SK-N-SH treated with all-trans-retinoic acid at 6 μM for 48 hours (cell line): ENCODE results near the gene GCNT4.

ENCODE experiments used
- ATAC-seq: fragments of 200-7000 bp; cut with Tn5 transposase; 3 replicates; pipeline ENCODE4 v1.9.1; 2020; ENCODE audit warnings: mild to moderate bottlenecking, moderate library complexity
- ARNTL ChIP-seq: fragments of 450-650 bp; formaldehyde crosslinking; IDR thresholded peaks from 2 replicates; pipeline ENCODE4 v1.5.0; 2020; ENCODE audit warnings: low read depth, mild to moderate bottlenecking, moderate library complexity, borderline replicate concordance
- BACH2 ChIP-seq: fragments of 250-450 bp; sonication (Bioruptor Pico); IDR thresholded peaks from 2 replicates; pipeline ENCODE4 v1.9.0; 2021; ENCODE audit warnings: mild to moderate bottlenecking, borderline replicate concordance
- CREB5 ChIP-seq: fragments of 250-450 bp; sonication (Bioruptor Pico); IDR thresholded peaks from 2 replicates; pipeline ENCODE4 v1.5.1; 2020; ENCODE audit warnings: low read depth, mild to moderate bottlenecking, moderate library complexity
- CSDC2 ChIP-seq: fragments of 250-450 bp; sonication (Bioruptor Pico); IDR thresholded peaks from 2 replicates; pipeline ENCODE4 v1.5.0; 2020; ENCODE audit warnings: mild to moderate bottlenecking, moderate library complexity
- CSRNP3 ChIP-seq: fragments of 250-450 bp; sonication (Bioruptor Pico); IDR thresholded peaks from 2 replicates; pipeline ENCODE4 v1.5.1; 2021; ENCODE audit warnings: mild to moderate bottlenecking, moderate library complexity
- ESRRG ChIP-seq: fragments of 250-450 bp; sonication (Bioruptor Pico); IDR thresholded peaks from 2 replicates; pipeline ENCODE4 v1.6.1; 2021; ENCODE audit warnings: mild to moderate bottlenecking
- GLIS3 ChIP-seq: fragments of 250-450 bp; sonication (Bioruptor Pico); IDR thresholded peaks from 2 replicates; pipeline ENCODE4 v1.5.0; 2020; ENCODE audit warnings: mild to moderate bottlenecking, moderate library complexity
- ISL1 ChIP-seq: fragments of 250-450 bp; sonication (Bioruptor Pico); IDR thresholded peaks from 2 replicates; pipeline ENCODE4 v2.1.2; 2022; ENCODE audit warnings: mild to moderate bottlenecking, moderate library complexity
- OSR1 ChIP-seq: fragments of 250-450 bp; sonication (Bioruptor Pico); IDR thresholded peaks from 2 replicates; pipeline ENCODE4 v1.8.0; 2022; ENCODE audit warnings: moderate library complexity, mild to moderate bottlenecking, inconsistent platforms
- PATZ1 ChIP-seq: fragments of 250-450 bp; sonication (Bioruptor Pico); IDR thresholded peaks from 2 replicates; pipeline ENCODE4 v1.8.0; 2020; ENCODE audit warnings: mild to moderate bottlenecking, moderate library complexity, borderline replicate concordance
- POU6F1 ChIP-seq: fragments of 250-450 bp; sonication (Bioruptor Pico); IDR thresholded peaks from 2 replicates; pipeline ENCODE4 v1.8.0; 2021; ENCODE audit warnings: low read depth, mild to moderate bottlenecking, moderate library complexity, borderline replicate concordance
- PPARA ChIP-seq: fragments of 250-450 bp; sonication (Bioruptor Pico); IDR thresholded peaks from 2 replicates; pipeline ENCODE4 v1.5.0; 2020; ENCODE audit warnings: mild to moderate bottlenecking, borderline replicate concordance
- RARB ChIP-seq: fragments of 250-450 bp; sonication (Bioruptor Pico); IDR thresholded peaks from 2 replicates; pipeline ENCODE4 v1.8.0; 2021; ENCODE audit warnings: mild to moderate bottlenecking, moderate library complexity
- SNAI2 ChIP-seq: fragments of 250-450 bp; sonication (Bioruptor Pico); IDR thresholded peaks from 2 replicates; pipeline ENCODE4 v1.5.0; 2020; ENCODE audit warnings: mild to moderate bottlenecking, moderate library complexity
- TCF4 ChIP-seq: fragments of 250-450 bp; sonication (Bioruptor Pico); IDR thresholded peaks from 2 replicates; pipeline ENCODE4 v1.8.0; 2021; ENCODE audit warnings: mild to moderate bottlenecking, moderate library complexity, borderline replicate concordance
- TOX ChIP-seq: fragments of 250-450 bp; sonication (Bioruptor Pico); IDR thresholded peaks from 2 replicates; pipeline ENCODE4 v1.8.0; 2021; ENCODE audit warnings: mild to moderate bottlenecking, moderate library complexity, borderline replicate concordance
- TSHZ2 ChIP-seq: fragments of 250-450 bp; sonication (Bioruptor Pico); IDR thresholded peaks from 2 replicates; pipeline ENCODE4 v1.5.0; 2020; ENCODE audit warnings: mild to moderate bottlenecking, moderate library complexity
- ZC3H10 ChIP-seq: fragments of 250-450 bp; sonication (Bioruptor Pico); IDR thresholded peaks from 2 replicates; pipeline ENCODE4 v1.5.1; 2021; ENCODE audit warnings: mild to moderate bottlenecking, moderate library complexity
- ZFP3 ChIP-seq: fragments of 250-450 bp; sonication (Bioruptor Pico); IDR thresholded peaks from 2 replicates; pipeline ENCODE4 v1.5.0; 2020; ENCODE audit warnings: mild to moderate bottlenecking, moderate library complexity
- ZFP30 ChIP-seq: fragments of 450-650 bp; formaldehyde crosslinking; IDR thresholded peaks from 2 replicates; pipeline ENCODE4 v1.5.0; 2022; ENCODE audit warnings: mild to moderate bottlenecking, moderate library complexity
- ZNF565 ChIP-seq: fragments of 450-650 bp; formaldehyde crosslinking; conservative IDR thresholded peaks from 2 replicates; pipeline ENCODE4 v1.5.0; 2020; ENCODE audit warnings: low read depth, mild to moderate bottlenecking, moderate library complexity
- ZNF70 ChIP-seq: fragments of 450-650 bp; formaldehyde crosslinking; IDR thresholded peaks from 2 replicates; pipeline ENCODE4 v1.5.0; 2020; ENCODE audit warnings: mild to moderate bottlenecking, moderate library complexity
- ZNF8 ChIP-seq: fragments of 450-650 bp; formaldehyde crosslinking; IDR thresholded peaks from 2 replicates; pipeline ENCODE4 v1.5.0; 2020; ENCODE audit warnings: mild to moderate bottlenecking, moderate library complexity

The GCNT4 gene

GRCh38 chr5:75059912-75060545 lies 7.7 kb upstream of the GCNT4 start:
- ATAC-seq = no peak
- no peak for TF ChIP-seq ESRRG (CRISPR knock-in tag)
- TF ChIP-seq RARB (CRISPR knock-in tag) = no peak
- no peak for TF ChIP-seq PPARA (CRISPR knock-in tag)
- TF ChIP-seq ZNF70 (CRISPR knock-in tag) = no peak
- TF ChIP-seq ZC3H10 (CRISPR knock-in tag) = no peak
- no peak for TF ChIP-seq OSR1 (CRISPR knock-in tag)
- TF ChIP-seq SNAI2 (CRISPR knock-in tag) = no peak
- TF ChIP-seq TSHZ2 = no peak
- no peak for TF ChIP-seq ZNF565
- no peak for TF ChIP-seq TCF4 (CRISPR knock-in tag)
- no peak for TF ChIP-seq PATZ1
- no peak for TF ChIP-seq POU6F1 (CRISPR knock-in tag)
- no peak for TF ChIP-seq CSDC2 (CRISPR knock-in tag)

GRCh38 chr5:75058986-75059535 lies 6.7 kb upstream of the GCNT4 start:
- ATAC-seq = no peak
- no peak for TF ChIP-seq CSRNP3 (CRISPR knock-in tag)
- TF ChIP-seq TOX (CRISPR knock-in tag) = no peak
- no peak for TF ChIP-seq ZNF565
- TF ChIP-seq ZFP3 (CRISPR knock-in tag) = no peak
- no peak for TF ChIP-seq ZNF8 (CRISPR knock-in tag)
- TF ChIP-seq GLIS3 (CRISPR knock-in tag) = no peak
- TF ChIP-seq TSHZ2 = no peak
- TF ChIP-seq ESRRG (CRISPR knock-in tag) = no peak
- TF ChIP-seq ZFP30 = no peak
- TF ChIP-seq CSDC2 (CRISPR knock-in tag) = no peak
- no peak for TF ChIP-seq ISL1 (CRISPR knock-in tag)
- no peak for TF ChIP-seq OSR1 (CRISPR knock-in tag)
- no peak for TF ChIP-seq PPARA (CRISPR knock-in tag)
- TF ChIP-seq ARNTL (CRISPR knock-in tag) = no peak
- no peak for TF ChIP-seq POU6F1 (CRISPR knock-in tag)
- TF ChIP-seq ZC3H10 (CRISPR knock-in tag) = no peak
- TF ChIP-seq BACH2 = no peak
- TF ChIP-seq CREB5 (CRISPR knock-in tag) = no peak
- TF ChIP-seq, all 23 proteins: peak for 0
